Stimulated activated CD8-positive, alpha-beta memory T cell treated with anti-CD3 and anti-CD28 coated beads, Interleukin-15, amount 100 ng/mL, for 4 hours (primary cell): ENCODE measurements around the gene NET1.
"Not testable (repeated sequence)": the region's sequence is repeated elsewhere in the genome, so short reads cannot be mapped to it uniquely, and the experiment has no call there.

Source experiments
- DNase-seq, 2 donors: peaks; one replicate each; pipeline ENCODE4 v3.0.0-alpha.2; 2020; ENCODE audit warnings: low read depth in 2 of 2

NET1 gene

DNA sequence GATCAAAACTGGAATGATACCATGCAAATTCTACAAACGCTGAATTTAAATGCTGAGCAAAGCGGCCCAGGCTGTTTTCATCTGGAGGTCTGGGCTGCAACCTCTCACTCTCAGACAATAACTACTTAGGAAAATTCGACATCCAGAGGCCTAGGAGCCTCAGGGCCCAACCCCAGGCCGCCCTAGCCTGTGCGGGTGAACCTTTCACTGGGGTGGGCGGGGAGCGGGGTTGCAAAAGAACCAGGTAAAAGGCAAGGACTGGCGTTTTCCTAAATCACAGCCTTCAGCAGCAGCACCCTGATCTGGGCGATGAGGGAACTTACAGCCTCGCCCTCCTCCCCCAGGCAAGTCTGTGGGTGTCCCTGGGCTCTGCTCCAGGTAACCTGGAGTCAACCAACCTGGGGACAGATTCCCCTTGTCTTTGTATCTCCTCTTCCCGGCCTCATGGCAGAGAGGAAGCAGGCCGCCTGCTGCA, 53.7 kb downstream of the NET1 start:
- DNase-seq = no peak

DNA sequence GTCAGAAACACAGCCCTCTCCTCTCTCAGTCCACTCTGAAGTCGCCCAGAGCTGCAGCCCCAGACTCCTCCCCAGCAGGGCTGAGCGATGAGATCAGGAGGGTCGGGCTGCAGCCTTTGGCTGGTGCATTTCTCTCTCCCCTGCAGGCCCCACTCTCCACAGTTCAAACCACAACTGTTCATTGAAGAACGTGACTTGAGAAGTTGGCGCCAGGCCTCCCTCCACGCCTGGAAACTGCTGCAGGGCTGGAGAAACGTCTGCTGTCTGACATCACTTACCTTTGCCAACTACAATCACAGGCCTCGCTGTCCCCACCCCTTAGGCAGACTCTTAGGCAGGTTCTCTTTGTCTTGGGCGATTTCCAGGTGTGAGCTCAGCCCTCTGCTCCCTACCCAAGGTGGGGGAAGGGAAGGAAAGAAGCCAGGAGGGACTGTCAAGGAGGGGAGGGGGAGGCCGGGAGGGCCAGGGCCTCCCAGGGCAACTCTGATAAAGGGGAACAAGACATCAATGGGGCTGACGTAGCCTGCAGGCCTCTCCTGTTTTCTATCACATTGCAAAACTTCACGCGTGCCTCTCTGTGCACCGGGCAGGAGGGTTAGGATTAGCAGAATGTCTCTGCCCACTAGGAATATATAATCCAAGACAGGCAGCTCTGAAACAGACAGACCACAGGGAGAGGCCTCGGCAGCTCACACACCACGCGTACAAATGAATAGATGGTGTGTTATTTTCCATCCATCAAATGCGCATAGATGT, 54.3 kb downstream of the NET1 start:
- DNase-seq = no peak

DNA sequence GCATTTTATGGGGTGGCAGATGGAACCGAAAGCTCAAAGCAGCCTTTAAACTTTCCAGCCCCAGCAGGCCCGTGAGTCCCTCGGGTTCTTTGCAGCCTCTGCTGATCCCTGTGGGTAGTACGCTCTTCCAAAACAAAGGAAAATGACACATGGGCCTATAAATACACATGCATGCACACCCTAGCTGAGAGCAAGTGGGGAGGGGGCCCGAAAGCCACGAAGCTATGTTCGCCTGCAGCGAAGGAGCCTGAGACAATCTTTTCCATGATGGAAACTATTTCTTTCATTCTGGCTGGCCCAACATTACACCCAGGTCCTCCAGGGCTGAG, 54.8 kb downstream of the NET1 start:
- DNase-seq = no peak

DNA sequence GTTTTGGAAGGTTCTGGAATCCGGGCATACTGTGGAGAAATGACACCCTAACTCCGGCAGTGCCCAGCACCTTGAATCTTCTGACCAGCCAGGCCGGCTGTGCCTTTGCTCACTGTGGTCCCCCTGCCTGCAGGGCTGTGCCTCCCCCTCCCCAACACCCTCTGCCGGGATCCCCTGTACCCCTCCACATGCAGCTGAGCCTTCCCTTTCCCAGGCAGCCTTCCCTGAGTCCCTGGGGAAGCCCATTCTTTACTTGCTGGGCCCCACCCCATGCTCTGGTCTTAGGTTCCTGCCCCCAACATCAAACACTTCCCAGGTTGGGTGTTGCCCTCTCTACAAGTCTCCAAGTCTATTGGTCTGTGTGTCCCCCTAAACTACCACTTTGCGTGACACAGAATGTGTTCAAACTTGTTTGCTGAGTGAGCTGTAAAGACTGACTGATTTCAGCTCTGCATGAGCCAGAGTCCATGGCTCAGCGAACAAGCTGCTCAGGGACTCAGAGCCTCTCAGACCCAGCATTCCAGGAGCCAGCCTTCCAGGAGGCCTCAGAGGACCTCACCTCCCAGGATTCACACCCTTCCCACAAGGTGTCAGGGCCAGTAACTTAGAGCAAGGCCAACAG, 55.4 kb downstream of the NET1 start:
- no peak for DNase-seq

GRCh38 chr10:5468262-5469106, 56.1 kb downstream of the NET1 start:
- no peak for DNase-seq

- DNase-seq = no peak
These were observed 57.1 kb downstream of the NET1 start for GRCh38 chr10:5469353-5470061.

GRCh38 chr10:5470062-5470751, 57.9 kb downstream of the NET1 start:
- DNase-seq = no peak

- not testable (repeated sequence) for DNase-seq
These were observed 62.3 kb downstream of the NET1 start for GRCh38 chr10:5474642-5475041.

GRCh38 chr10:5475088-5475487, 62.7 kb downstream of the NET1 start:
- not testable (repeated sequence) for DNase-seq

DNA sequence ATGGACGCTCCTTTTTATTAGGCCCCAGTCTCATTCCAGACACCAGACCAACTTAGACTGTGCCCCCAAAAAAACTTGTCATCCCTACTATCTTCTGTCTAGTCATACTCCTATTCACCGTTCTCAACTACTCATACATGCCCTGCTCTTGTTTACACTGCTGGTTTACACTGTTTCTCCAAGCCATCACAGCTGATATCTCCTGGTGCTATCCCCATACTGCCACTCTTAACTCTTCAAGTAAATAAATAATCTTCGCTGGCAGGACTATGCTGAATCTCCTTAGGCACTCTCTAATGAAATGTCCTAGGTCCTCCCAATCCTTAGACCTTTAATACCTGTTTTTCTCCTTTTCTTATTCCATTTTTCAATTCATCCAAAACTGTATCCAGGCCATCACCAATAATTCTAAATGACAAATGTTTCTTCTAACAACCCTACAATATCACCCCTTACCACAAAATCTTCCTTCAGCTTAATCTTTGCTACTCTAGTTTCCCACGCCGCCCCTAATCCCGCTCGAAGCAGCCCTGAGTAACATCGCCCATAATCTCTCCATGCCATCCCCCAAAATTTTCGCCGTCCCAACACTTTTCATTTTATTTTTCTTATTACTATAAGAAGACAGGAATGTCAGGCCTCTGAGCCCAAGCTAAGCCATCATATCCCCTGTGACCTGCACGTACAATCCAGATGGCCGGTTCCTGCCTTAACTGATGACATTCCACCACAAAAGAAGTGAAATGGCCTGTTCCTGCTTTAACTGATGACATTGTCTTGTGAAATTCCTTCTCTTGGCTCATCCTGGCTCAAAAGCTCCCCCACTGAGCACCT, 63.8 kb downstream of the NET1 start:
- not testable (repeated sequence) for DNase-seq

- no peak for DNase-seq
These were observed 64.7 kb downstream of the NET1 start for GRCh38 chr10:5476918-5477525.

- DNase-seq = no peak
These were observed 65.8 kb downstream of the NET1 start for GRCh38 chr10:5477948-5478693.

- DNase-seq = no peak
These were observed 66.4 kb downstream of the NET1 start for GRCh38 chr10:5478694-5479305.

DNA sequence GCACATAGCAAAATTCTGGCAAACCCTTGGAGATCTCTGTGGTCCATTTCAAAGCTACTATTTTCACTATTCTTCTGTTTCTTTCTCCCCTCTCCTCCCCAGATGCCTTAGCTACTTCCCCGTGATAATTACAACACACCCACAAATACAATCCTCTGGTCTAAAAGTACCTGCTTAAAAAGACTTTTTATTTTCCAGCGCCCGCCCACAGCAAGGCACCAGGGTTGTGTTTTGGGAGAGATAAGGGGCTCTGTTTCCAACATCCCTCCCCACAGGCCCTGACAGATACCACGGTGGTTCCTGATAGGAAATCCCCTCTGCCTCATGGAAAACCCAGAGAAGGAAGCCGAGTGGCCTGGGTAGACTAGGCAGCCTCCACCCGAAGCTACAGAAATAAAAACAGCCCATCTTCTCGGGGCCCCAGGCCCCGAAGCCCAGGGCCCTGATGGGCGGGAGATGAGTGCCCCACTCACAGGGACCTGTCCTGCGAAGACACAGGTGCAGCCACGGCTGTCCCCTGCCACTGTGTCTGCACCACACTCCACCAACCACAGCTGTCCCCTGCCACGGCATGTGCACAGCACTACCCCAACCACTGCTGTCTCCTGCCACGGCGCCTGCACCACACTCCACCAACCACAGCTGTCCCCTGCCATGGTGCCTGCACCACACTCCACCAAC, 67.3 kb downstream of the NET1 start:
- no peak for DNase-seq

DNA sequence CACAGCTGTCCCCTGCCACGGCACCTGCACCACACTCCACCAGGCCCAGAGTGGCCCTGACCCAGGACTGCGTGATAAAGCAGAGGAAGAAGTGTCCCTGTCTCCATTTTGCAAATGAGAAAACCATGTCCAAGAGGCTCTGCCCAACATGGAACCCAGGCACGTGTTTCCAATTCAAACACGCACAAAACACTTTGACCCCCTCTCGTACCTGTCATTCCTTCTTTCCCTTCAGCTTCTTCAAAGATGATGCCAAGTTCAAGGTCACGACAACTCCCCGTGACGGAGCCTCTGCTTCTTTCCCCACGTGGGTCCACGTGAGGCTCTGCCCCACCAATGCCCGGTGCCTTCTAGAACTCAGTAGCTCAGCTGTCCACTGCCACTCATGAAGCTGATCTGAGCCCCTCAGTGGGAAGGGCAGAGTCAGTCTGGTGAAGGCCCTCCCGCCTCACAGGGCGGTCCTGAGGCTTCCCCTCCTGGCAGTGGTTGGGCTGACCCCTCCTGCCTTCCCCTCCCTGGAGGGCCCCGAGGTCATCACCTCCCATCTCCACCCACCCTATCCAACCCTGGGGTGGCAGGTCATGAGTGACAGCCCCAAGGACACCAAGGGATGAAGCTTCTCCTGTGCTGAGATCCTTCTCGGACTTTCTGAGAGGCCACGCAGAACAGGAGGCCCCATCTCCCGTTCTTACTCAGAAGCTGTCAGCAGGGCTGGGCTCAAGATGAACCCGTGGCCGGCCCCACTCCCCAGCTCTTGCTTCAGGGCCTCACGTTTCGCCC, 68.0 kb downstream of the NET1 start:
- DNase-seq = no peak

DNA sequence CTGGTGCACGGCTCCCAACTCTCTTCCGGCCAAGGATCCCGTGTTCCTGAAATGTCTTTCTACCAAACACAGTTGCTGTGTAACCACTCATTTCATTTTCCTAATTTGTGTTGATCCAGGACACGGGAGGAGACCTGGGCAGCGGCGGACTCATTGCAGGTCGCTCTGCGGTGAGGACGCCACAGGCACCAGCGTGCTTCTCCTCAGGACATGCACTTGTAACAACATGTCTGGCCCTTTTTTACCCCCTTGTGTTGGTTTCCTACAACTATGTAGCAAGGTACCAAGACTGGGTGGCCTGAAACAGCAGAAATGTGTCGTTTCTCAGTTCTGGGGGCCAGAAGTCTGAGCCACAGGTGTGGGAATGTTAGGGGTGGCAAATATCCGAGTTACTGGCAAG, 68.8 kb downstream of the NET1 start:
- DNase-seq = no peak

DNA sequence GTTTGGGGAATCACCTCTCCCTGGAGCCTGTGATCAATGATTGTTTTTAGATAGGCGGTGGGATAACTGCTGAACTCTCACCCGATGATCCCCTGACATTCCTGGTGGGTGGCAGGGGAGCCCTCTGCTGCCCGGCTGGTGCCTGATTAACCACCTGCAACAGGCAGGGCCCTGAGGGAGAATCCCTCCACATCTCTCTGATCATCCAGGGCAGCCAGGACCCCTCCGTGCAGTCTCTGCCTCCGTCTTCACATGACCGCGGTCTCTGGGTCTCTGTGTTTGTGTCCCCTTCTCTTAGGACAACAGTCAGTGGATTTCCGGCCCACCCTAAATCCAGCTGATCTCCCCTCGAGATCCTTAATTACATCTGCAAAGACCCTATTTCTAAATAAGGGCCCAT, 69.7 kb downstream of the NET1 start:
- DNase-seq = no peak

- DNase-seq = no peak
These were observed 71.8 kb downstream of the NET1 start for GRCh38 chr10:5484205-5484604.
